Measurements from ENCODE around the gene LBP.
"Not testable (repeated sequence)": the region's sequence is repeated elsewhere in the genome, so short reads cannot be mapped to it uniquely, and the experiment has no call there.

Gene LBP

GRCh38 chr20:38392356-38392755 is 46.1 kb downstream of the LBP start:
- Histone ChIP-seq H3K27ac (no peak overlapping the region), H3K4me3 (ENCODE audit: low read depth, low read length) (no peak overlapping the region), H3K36me3 (replicated peaks) (no peaks in the 10 kb centered on the region), H3K27me3 (replicated peaks) (no peaks in the 10 kb centered on the region)
- DNase-seq: no peak
- in situ Hi-C loops (cut with HindIII; ENCODE audit: low pct_ligation_motif_present, low sequenced_read_pairs): no loop called here
- no peak for TF ChIP-seq CTCF (IDR thresholded peaks at IDR 0.05; ENCODE audit: low read depth, low read length, missing control alignments)

- no peaks in the 10 kb centered on the region for H3K36me3 ChIP-seq (replicated peaks)
- no peak for DNase-seq
- H3K27me3 ChIP-seq (replicated peaks): no peaks in the 10 kb centered on the region
- TF ChIP-seq CTCF (IDR thresholded peaks at IDR 0.05; ENCODE audit: low read depth, low read length, missing control alignments): no peak
- in situ Hi-C loops (cut with HindIII; ENCODE audit: low pct_ligation_motif_present, low sequenced_read_pairs): no loop called here
- H3K4me3 ChIP-seq (ENCODE audit: low read depth, low read length): no peak overlapping the region
- H3K27ac ChIP-seq: no peak overlapping the region
Measured at GRCh38 chr20:38393259-38393658, 47.0 kb downstream of the LBP start.

- no peak for TF ChIP-seq CTCF (IDR thresholded peaks at IDR 0.05; ENCODE audit: low read depth, low read length, missing control alignments)
- in situ Hi-C loops (cut with HindIII; ENCODE audit: low pct_ligation_motif_present, low sequenced_read_pairs): no loop called here
- Histone ChIP-seq H3K27me3 (replicated peaks) (no peaks in the 10 kb centered on the region), H3K4me3 (ENCODE audit: low read depth, low read length) (no peak overlapping the region), H3K36me3 (replicated peaks) (no peaks in the 10 kb centered on the region), H3K27ac (no peak overlapping the region)
- no peak for DNase-seq
Measured at GRCh38 chr20:38395165-38395564, 48.9 kb downstream of the LBP start.

- H3K4me3 ChIP-seq (ENCODE audit: low read depth, low read length); DNase-seq; H3K27ac ChIP-seq; H3K36me3 ChIP-seq (replicated peaks); in situ Hi-C loops (cut with HindIII; ENCODE audit: low pct_ligation_motif_present, low sequenced_read_pairs); H3K27me3 ChIP-seq (replicated peaks): not testable (repeated sequence)
Measured at GRCh38 chr20:38395751-38396395, 49.6 kb downstream of the LBP start.

- Histone ChIP-seq H3K27me3 (replicated peaks) (no peaks in the 10 kb centered on the region), H3K27ac (no peak overlapping the region), H3K4me3 (ENCODE audit: low read depth, low read length) (no peak overlapping the region), H3K36me3 (replicated peaks) (no peaks in the 10 kb centered on the region)
- TF ChIP-seq CTCF (IDR thresholded peaks at IDR 0.05; ENCODE audit: low read depth, low read length, missing control alignments): no peak
- DNase-seq: no peak
- in situ Hi-C loops (cut with HindIII; ENCODE audit: low pct_ligation_motif_present, low sequenced_read_pairs): no loop called here
Measured at GRCh38 chr20:38402089-38402488, 55.8 kb downstream of the LBP start.

- Histone ChIP-seq H3K36me3 (replicated peaks) (no peaks in the 10 kb centered on the region), H3K27me3 (replicated peaks) (no peaks in the 10 kb centered on the region), H3K4me3 (ENCODE audit: low read depth, low read length) (no peak overlapping the region), H3K27ac (no peak overlapping the region)
- TF ChIP-seq CTCF (IDR thresholded peaks at IDR 0.05; ENCODE audit: low read depth, low read length, missing control alignments): no peak
- in situ Hi-C loops (cut with HindIII; ENCODE audit: low pct_ligation_motif_present, low sequenced_read_pairs): no loop called here
- no peak for DNase-seq
Measured at GRCh38 chr20:38402816-38403215, 56.5 kb downstream of the LBP start.
